HG03558 (cell line): ENCODE results near the gene SUSD1.

Experiments
- ATAC-seq: cut with Tn5 transposase; IDR thresholded peaks from one replicate; pipeline ENCODE4 v1.9.1; 2021; ENCODE audit warnings: moderate number of reproducible peaks; ENCODE audit not compliant: unreplicated experiment; ENCODE audit errors: extremely low read depth

Gene SUSD1

GRCh38 chr9:112104901-112105300 lies 70.2 kb downstream of the SUSD1 start:
- ATAC-seq = no peak

GRCh38 chr9:112104401-112104800 lies 70.7 kb downstream of the SUSD1 start:
- no peak for ATAC-seq

- no peak for ATAC-seq
Measured at GRCh38 chr9:112103405-112103804, 71.7 kb downstream of the SUSD1 start.

GRCh38 chr9:112097712-112098688 lies 77.1 kb downstream of the SUSD1 start:
- no peak for ATAC-seq

GRCh38 chr9:112094948-112095681 lies 80.0 kb downstream of the SUSD1 start:
- ATAC-seq = no peak

GRCh38 chr9:112094241-112094640 lies 80.9 kb downstream of the SUSD1 start:
- no peak for ATAC-seq

- ATAC-seq = no peak
Measured at GRCh38 chr9:112093870-112094216, 81.3 kb downstream of the SUSD1 start.

GRCh38 chr9:112093147-112093869 lies 81.8 kb downstream of the SUSD1 start:
- ATAC-seq = no peak

- ATAC-seq = no peak
Measured at GRCh38 chr9:112091810-112092209, 83.3 kb downstream of the SUSD1 start.

GRCh38 chr9:112087506-112087905 lies 87.6 kb downstream of the SUSD1 start:
- no peak for ATAC-seq

GRCh38 chr9:112086627-112087026 lies 88.5 kb downstream of the SUSD1 start:
- ATAC-seq = no peak

GRCh38 chr9:112084907-112085306 lies 90.2 kb downstream of the SUSD1 start:
- ATAC-seq = no peak

- no peak for ATAC-seq
Measured at GRCh38 chr9:112084334-112084733, 90.8 kb downstream of the SUSD1 start.

GRCh38 chr9:112081918-112082729 lies 93.0 kb downstream of the SUSD1 start:
- ATAC-seq = no peak

- no peak for ATAC-seq
Measured at GRCh38 chr9:112080831-112081542, 94.1 kb downstream of the SUSD1 start.

GRCh38 chr9:112078432-112078831 lies 96.7 kb downstream of the SUSD1 start:
- ATAC-seq = peak; percentile 48

- ATAC-seq = no peak
Measured at GRCh38 chr9:112076814-112077213, 98.3 kb downstream of the SUSD1 start.

- no peak for ATAC-seq
Measured at GRCh38 chr9:112075009-112075378, 100.1 kb downstream of the SUSD1 start.

GRCh38 chr9:112074250-112075008 lies 100.7 kb downstream of the SUSD1 start:
- ATAC-seq = no peak
